WTC11 (cell line): ENCODE data around the gene LYSMD3.

Experiments used
- CBFB ChIP-seq: sonication (generic); formaldehyde crosslinking; IDR thresholded peaks from 2 replicates; pipeline ENCODE4 v1.8.1; 2022; ENCODE audit warnings: mild to moderate bottlenecking, low read depth, missing genetic modification reagents
- ELF4 ChIP-seq: sonication (generic); formaldehyde crosslinking; IDR thresholded peaks from 2 replicates; pipeline ENCODE4 v1.8.1; 2022; ENCODE audit warnings: low read depth, mild to moderate bottlenecking, moderate library complexity, missing genetic modification reagents
- JUN ChIP-seq: sonication (generic); formaldehyde crosslinking; IDR thresholded peaks from 2 replicates; pipeline ENCODE4 v1.8.0; 2023; ENCODE audit warnings: mild to moderate bottlenecking, missing genetic modification reagents
- NR2C2 ChIP-seq: sonication (generic); formaldehyde crosslinking; IDR thresholded peaks from 2 replicates; pipeline ENCODE4 v1.8.0; 2022; ENCODE audit warnings: mild to moderate bottlenecking, missing genetic modification reagents
- TEAD1 ChIP-seq: sonication (generic); formaldehyde crosslinking; IDR thresholded peaks from 2 replicates; pipeline ENCODE4 v1.8.0; 2022; ENCODE audit warnings: mild to moderate bottlenecking, missing genetic modification reagents
- TEAD4 ChIP-seq: sonication (generic); formaldehyde crosslinking; IDR thresholded peaks from 2 replicates; pipeline ENCODE4 v1.8.0; 2022; ENCODE audit warnings: mild to moderate bottlenecking, missing genetic modification reagents
- TF ChIP-seq, protein P1 (sequence below): fragments of 200-600 bp; IDR thresholded peaks from 2 replicates; pipeline ENCODE4 v1.8.0; 2022; ENCODE audit warnings: antibody characterized with exemption
- TF ChIP-seq, protein P2 (sequence below): sonication (generic); formaldehyde crosslinking; IDR thresholded peaks from 2 replicates; pipeline ENCODE4 v1.8.1; 2023; ENCODE audit warnings: mild to moderate bottlenecking, missing genetic modification reagents

DNA sequence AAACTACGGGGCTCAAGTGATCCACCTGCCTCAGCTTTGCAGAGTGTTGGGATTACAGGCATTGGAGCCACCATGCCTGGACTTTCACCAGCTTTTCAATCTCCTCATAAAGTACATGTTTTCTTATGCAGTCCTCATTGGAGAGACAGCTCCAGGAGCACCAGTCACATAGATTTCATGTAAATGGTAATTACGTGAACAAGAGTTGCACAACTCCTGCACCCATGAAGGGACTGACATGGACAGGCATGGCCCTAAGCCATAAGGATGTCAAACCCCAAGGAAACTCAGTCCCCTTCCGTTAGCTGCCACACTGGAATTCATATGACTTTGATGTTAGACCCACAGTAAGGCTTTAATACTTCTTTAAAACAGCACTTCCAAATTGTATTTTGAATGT, 21.6 kb upstream of the LYSMD3 start:
- TF ChIP-seq, protein P1, sequence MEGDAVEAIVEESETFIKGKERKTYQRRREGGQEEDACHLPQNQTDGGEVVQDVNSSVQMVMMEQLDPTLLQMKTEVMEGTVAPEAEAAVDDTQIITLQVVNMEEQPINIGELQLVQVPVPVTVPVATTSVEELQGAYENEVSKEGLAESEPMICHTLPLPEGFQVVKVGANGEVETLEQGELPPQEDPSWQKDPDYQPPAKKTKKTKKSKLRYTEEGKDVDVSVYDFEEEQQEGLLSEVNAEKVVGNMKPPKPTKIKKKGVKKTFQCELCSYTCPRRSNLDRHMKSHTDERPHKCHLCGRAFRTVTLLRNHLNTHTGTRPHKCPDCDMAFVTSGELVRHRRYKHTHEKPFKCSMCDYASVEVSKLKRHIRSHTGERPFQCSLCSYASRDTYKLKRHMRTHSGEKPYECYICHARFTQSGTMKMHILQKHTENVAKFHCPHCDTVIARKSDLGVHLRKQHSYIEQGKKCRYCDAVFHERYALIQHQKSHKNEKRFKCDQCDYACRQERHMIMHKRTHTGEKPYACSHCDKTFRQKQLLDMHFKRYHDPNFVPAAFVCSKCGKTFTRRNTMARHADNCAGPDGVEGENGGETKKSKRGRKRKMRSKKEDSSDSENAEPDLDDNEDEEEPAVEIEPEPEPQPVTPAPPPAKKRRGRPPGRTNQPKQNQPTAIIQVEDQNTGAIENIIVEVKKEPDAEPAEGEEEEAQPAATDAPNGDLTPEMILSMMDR = no peak
- TF ChIP-seq, protein P2, sequence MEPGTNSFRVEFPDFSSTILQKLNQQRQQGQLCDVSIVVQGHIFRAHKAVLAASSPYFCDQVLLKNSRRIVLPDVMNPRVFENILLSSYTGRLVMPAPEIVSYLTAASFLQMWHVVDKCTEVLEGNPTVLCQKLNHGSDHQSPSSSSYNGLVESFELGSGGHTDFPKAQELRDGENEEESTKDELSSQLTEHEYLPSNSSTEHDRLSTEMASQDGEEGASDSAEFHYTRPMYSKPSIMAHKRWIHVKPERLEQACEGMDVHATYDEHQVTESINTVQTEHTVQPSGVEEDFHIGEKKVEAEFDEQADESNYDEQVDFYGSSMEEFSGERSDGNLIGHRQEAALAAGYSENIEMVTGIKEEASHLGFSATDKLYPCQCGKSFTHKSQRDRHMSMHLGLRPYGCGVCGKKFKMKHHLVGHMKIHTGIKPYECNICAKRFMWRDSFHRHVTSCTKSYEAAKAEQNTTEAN = no peak
- TF ChIP-seq TEAD4 (CRISPR knock-in tag) (no peak), JUN (CRISPR knock-in tag) (no peak), ELF4 (CRISPR knock-in tag) (no peak), NR2C2 (CRISPR knock-in tag) (no peak), TEAD1 (CRISPR knock-in tag) (no peak), CBFB (CRISPR knock-in tag) (no peak)
